ENCODE data around the gene PPFIA1. TPM values are rescaled to one million over a fixed set of nuclear protein-coding genes. Genes with fewer than 3 reads are reported as not detected.
"Not testable (repeated sequence)": the region's sequence is repeated elsewhere in the genome, so short reads cannot be mapped to it uniquely, and the experiment has no call there.

PPFIA1 gene
- total RNA-seq, 1 donor from 2014 or later = 48.1 TPM

DNA sequence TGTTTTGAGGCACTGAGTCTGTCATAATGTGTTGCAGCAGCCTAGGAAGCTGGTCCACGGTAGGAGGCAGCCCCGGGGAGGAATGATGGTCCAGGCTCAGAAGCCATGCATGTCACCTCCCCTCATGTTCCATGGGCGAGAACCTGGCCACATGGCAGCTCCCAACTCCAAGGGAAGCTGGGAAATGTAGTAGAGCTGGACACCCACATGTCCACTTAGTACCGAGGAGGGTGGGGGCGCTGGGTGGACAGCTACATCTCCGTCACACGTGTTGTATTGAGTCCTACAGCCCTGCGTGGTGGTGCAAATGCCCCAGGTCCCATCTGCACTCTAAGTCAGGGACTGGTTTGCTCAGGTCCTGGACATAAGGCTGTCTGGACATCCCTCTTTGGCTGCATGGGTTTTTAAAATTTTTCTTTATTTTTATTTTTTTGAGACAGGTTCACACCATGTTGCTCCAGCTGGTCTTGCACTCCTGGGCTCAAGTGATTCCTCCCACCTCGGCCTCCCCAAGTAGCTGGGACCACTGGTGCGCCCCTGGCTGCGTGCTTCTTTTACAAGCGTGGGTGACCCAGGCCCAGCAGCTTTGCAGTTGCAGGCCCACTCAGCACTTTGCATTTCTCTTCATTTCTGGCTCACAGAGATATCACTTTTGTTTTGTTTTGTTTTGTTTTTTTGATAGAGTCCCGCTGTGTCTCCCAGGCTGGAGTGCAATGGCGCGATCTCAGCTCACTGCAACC, 123.9 kb downstream of the PPFIA1 start:
- DNase-seq (ENCODE audit: low spot score) = no peak

DNA sequence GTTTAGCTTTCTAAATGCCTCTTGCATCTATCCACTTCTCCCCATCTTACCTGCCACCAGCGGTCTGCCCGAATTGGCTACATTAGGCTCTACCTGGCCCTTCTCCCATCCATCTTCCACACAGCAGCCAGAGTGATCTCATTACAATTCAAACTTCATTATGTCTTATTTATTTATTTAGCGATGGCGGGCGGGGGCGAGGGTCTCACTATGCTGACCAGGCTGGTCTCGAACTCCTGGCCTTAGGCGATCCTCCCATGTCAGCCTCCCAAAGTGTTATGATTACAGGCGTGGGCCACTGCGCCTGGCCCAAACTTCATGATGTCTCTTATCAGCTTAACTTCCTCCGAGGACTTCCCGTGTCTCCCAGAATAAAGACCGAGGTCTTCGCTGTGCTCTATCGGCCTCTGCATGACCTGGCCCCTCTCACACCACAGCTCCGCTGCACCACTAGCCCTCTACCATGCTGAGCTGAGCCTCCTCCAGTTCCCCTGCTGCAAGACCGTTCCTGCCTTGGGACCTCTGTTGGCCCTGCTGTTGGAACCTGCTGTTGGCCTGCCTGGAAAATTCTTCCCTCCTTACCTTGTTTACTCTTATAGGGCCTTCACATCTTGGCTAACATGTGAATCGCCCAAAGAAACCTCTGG, 127.0 kb downstream of the PPFIA1 start:
- no peak for DNase-seq (ENCODE audit: low spot score)

DNA sequence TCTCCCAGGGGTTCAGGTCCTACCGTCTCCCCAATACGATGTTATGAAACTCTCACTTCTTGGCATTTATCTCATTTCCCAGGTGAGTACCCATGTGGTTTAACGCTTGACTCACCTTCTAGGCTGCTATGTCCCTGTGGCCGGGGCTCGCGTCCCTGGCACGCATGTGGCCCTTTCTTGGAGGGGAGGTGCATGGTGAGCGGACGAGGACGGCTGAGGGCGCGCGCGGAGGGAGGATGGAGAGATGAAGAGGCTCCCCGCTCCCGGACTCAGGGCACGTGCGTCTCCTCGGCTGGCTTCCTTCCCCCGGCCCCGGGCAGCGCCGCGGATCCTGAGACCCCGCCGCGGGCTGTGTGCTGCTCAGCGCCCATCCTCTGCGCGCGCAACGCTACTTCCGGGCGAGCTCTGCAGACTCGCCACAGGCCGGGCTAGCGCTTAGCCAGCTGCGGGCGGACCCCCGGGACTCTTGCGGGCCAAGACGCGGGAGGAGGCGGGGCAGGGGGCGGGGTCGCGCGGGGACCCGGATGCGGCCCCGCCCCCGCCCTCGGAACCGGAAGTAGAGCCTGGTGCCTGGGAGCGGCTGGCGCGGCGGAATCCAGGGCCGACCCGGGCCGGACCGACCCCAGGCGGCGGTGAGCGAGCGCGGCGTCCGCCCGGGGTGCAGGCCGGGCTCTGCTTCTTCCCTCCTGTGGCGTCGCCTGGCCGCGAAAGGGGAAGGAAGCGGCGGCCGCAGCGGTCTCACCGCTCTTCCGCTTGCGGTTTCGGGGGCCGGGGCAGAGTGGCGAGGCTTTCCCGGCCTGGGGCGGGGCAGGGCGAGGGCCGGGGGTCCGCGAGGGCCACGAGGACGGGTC, 127.7 kb downstream of the PPFIA1 start, which contains the start of gene CTTN:
Gene CTTN, plus strand, starts transcription at position 547 of the 851 bp plus-strand sequence. CDS start 8,769 bp downstream, outside the sequence.
- peak; percentile 80 for DNase-seq (ENCODE audit: low spot score)

GRCh38 chr11:70398834-70399680, 128.6 kb downstream of the PPFIA1 start:
- DNase-seq (ENCODE audit: low spot score) = no peak

DNA sequence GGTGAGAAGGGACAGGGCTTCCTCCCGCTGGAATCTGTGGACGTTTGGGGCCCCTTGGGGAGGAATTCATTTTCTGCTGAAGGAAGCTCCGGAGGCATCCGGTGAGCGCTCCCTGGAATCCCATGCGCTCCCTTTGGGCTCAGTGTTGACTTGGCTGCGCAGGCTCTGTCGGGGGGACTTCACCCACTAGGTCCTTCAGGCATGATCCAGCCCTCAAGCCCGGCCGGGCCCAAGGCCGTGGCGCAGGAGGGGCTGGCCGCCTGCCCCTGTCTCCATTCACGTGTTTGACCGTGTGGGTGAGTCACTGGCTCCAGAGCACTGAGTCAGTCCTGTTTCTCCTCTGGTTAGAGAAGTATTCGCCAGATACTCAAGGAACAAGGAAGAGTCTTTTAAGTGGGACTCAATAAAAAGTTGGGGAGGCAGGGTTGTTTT, 129.2 kb downstream of the PPFIA1 start:
- peak; percentile 89 for DNase-seq (ENCODE audit: low spot score)

DNA sequence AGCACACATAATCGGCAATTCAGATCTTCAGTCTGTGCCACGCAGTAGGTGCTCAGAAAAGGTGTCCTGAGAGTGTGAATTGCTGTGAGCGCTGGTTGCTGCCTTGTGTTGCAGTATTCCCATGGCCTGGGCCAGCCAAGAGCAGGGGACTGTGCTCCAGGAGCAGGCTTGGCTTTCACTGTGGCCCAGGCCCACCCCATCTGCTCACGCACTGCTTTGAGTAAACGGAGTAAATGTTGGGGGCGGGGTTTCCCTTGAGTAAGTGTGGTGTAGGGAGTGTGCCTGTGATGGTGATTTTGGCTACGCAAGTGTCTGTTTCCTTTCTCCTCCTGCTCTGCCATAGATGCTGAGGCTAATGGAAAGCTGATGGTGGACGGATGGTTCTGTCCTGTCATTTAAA, 130.2 kb downstream of the PPFIA1 start:
- no peak for DNase-seq (ENCODE audit: low spot score)

- no peak for DNase-seq (ENCODE audit: low spot score)
Measured at GRCh38 chr11:70402016-70402415, 131.5 kb downstream of the PPFIA1 start.

DNA sequence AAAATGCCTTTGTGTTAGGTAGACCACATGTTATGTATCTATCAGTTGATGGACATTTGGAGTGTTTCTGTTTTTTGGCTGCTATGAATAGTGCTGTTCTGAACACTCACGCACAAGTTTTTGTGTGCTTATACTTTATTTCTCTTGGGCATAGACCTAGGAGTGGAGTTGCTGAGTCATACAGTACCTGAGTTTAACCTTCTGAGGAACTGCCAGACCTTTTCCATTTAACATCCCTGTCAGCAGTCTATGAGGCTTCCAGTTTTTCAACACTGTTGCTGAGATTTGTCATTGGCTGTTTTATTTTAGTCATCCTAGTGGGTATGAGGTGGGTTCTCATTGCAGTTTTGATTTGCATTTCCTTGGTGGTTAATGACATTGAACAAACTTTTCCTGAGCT, 132.2 kb downstream of the PPFIA1 start:
- DNase-seq (ENCODE audit: low spot score) = no peak

DNA sequence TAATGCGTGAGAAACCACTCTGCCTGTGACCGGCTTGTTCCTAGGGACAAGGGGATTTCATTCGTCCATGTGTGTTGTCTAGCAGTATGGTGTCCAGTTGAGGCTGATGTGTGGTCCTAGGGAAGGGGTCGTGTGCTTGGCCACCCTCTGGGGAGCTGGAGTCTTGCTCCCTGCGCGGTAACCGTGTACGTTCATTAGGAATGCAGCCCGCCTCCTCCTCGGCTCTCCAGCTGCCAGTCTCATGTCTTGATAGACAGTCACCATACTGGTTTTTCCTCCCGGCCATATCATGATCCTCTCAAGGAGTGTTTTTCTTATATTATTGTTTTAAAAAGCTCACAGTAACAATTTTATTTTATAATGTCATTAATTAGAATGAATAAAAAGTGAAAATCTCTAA, 133.8 kb downstream of the PPFIA1 start:
- DNase-seq (ENCODE audit: low spot score) = no peak

DNA sequence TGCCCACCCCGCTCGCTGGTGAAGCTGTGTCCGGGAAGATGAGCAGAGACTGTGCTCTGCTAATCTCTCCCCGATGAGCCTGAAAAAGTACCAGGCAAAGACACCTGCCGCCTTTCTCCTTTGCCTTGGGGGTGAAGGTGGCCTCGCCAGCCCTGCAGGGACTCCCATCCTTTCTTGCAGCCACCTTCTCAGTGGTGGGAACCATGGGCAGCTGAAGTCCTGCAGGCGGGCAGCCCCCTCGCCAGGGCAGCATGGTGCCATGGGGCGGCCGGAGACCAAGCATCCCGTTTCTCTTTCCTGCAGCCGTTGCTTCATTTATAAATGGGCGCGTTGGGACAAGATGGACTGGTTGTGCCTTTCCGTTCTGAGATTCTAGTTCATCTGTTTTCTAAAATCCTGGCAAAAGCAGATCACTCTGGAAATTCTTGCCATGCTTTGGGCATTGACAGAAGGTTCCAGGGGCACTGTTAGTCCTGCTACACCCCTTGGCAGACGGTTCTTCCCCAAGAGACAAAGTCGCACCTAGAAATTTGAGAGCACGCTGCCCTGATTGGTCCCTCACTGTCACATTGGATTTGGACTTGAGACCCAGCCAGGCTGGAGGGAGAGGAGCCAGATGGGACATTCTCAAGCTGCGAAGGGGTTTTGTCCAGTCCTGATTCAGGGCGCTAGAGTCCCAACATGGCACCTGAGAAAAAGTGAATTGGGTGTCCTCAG, 135.3 kb downstream of the PPFIA1 start:
- DNase-seq (ENCODE audit: low spot score) = no peak

DNA sequence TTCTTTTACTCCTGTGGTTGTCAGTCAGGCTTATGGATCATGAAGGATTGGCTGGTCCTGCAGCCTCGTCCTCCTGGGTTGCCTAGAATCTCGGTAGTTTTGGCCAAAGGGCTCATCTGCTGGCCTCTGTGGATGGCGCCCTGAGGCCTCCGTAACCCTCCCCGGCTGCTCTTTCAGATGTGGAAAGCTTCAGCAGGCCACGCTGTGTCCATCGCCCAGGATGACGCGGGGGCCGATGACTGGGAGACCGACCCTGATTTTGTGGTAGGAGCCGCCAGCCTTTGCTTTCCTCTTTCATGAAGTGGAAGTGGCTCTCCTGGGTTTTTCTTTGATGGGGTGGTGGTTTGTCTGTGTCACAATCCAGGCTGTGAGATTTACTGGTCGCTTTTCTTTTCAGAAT, 136.6 kb downstream of the PPFIA1 start:
- DNase-seq (ENCODE audit: low spot score) = no peak

GRCh38 chr11:70407814-70408213, 137.3 kb downstream of the PPFIA1 start:
- DNase-seq (ENCODE audit: low spot score) = no peak

DNA sequence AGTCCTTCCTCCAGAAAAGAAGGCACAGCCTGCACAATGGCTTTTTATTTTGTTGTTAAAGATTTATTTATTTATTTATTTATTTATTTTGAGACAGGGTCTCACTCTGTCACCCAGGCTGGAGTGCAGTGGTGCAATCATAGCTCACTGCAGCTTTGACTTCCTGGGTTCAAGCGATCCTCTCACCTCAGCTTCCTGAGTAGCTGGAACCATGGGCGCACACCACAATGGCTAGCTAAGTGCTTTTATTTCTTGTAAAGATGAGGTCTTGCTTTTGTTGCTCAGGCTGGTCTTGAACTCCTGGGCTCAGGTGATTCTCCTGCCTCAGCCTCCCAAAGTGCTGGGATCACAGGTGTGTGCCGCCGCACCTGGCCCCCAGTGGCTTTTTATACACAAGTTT, 137.8 kb downstream of the PPFIA1 start:
- DNase-seq (ENCODE audit: low spot score) = not testable (repeated sequence)

GRCh38 chr11:70409437-70409836, 138.9 kb downstream of the PPFIA1 start:
- DNase-seq (ENCODE audit: low spot score) = no peak

DNA sequence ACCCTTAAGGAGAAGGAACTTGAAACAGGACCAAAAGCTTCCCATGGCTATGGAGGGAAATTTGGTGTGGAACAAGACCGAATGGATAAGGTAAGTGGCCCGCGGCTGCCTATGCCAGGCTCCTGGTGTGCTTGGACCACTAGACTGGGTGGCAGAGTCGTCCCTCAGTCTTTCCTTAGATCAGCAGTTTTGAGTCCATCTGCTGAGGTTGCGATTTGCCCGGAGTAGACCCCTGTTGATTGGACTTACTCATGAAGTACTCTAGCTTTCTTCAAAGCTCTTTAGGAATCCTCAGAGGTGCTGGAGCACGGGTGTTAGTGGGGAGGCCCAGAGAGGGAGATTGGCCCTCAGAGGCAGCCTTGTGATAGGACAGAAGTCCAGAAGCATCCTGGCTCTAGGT, 139.4 kb downstream of the PPFIA1 start:
- DNase-seq (ENCODE audit: low spot score) = no peak

- DNase-seq (ENCODE audit: low spot score) = no peak
Measured at GRCh38 chr11:70410276-70411205, 140.1 kb downstream of the PPFIA1 start.

DNA sequence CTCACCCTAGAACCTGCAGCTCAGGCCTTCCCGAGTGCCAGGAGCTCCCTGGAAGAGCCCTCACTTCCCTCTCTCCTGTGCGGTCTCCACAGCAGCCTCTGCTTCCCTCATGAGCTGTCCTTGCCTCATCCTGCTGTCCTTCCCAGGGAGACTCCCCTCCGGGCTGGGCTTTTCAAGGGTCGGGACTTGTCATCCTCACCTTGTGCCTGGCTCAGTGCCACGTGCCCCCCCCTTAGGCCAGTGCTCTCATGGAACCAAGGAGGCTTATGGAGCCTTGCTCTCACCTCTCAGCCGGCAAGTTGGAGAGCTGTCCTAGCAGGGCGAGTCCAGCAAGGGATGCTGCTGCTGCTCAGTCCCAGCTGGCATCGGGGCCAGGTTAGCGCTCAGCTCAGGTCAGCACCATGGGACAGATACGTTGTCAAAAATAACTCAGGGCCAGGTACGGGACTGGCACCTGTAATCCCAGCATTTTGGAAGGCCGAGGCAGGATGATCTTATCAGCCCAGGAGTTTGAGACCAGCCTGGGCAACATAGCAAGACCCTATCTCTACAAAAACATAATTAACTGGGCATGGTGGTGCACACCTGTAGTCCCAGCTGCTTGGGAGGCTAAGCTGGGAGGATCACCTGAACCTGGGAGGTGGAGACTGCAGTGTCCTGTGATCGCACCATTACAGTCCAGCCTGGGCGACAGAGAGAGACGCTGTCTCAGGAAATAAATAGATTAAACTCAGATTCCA, 141.4 kb downstream of the PPFIA1 start:
- no peak for DNase-seq (ENCODE audit: low spot score)

DNA sequence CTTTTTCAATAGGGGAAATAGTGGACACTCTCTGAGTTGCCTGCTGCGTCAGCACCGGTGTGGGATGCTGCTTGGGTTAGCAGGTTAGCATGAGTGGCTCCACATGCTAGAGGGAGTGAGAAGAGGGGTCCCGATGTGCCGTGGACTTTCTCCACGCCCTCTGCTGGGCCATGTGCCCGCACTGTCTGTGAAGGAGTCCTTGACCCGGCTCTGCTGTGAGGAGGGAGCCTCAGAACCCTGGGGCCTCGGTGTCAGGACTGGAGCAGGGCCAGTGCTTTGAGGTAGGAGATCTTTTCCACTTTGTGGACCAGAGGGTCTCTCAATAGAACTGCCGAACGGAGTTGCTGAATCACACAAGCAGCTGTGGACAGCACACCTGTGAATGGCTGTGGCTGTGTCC, 142.7 kb downstream of the PPFIA1 start:
- no peak for DNase-seq (ENCODE audit: low spot score)

Measured in mucosa of gallbladder (tissue), 1 donor.